GM18526 (cell line): ENCODE results near the gene EIPR1.

Source experiments
- POLR2A ChIP-seq: IDR thresholded peaks from 3 replicates; pipeline ENCODE4 v1.6.1; 2011; ENCODE audit not compliant: insufficient read length; ENCODE audit errors: extremely low read depth

The EIPR1 gene

GRCh38 chr2:3323360-3324035, 54.1 kb downstream of the EIPR1 start:
- TF ChIP-seq POLR2A: no peak

- no peak for TF ChIP-seq POLR2A
Measured at GRCh38 chr2:3322311-3322970, 55.2 kb downstream of the EIPR1 start.

GRCh38 chr2:3321825-3322224, 55.8 kb downstream of the EIPR1 start:
- TF ChIP-seq POLR2A: no peak

- TF ChIP-seq POLR2A: no peak
Measured at GRCh38 chr2:3320910-3321605, 56.6 kb downstream of the EIPR1 start.

GRCh38 chr2:3319745-3320566, 57.7 kb downstream of the EIPR1 start:
- no peak for TF ChIP-seq POLR2A

GRCh38 chr2:3319134-3319533, 58.5 kb downstream of the EIPR1 start:
- TF ChIP-seq POLR2A: no peak

- TF ChIP-seq POLR2A: no peak
Measured at GRCh38 chr2:3317871-3318590, 59.6 kb downstream of the EIPR1 start.

GRCh38 chr2:3317277-3317685, 60.3 kb downstream of the EIPR1 start:
- no peak for TF ChIP-seq POLR2A

GRCh38 chr2:3316456-3317276, 61.0 kb downstream of the EIPR1 start:
- TF ChIP-seq POLR2A: no peak

- TF ChIP-seq POLR2A: no peak
Measured at GRCh38 chr2:3314626-3315025, 63.0 kb downstream of the EIPR1 start.

- no peak for TF ChIP-seq POLR2A
Measured at GRCh38 chr2:3313781-3314375, 63.7 kb downstream of the EIPR1 start.

- no peak for TF ChIP-seq POLR2A
Measured at GRCh38 chr2:3312576-3313345, 64.9 kb downstream of the EIPR1 start.

- TF ChIP-seq POLR2A: no peak
Measured at GRCh38 chr2:3311601-3312000, 66.0 kb downstream of the EIPR1 start.
